Activated T-cell treated with anti-CD3 and anti-CD28 coated beads, Interleukin-2, amount 50 U/mL, for 4 hours (primary cell): ENCODE results near the gene TSPAN6. TPM values are rescaled to one million over a fixed set of nuclear protein-coding genes. Genes with fewer than 3 reads are reported as not detected.

Experiments
- ATAC-seq, 2 donors: fragments of 200-7000 bp; cut with Tn5 transposase; one replicate each; pipeline ENCODE4 v1.10.0; 2021
- DNase-seq: peaks from one replicate; pipeline ENCODE4 v3.0.0-alpha.2; 2020
- H3K27me3 Mint-ChIP-seq: one replicate; pipeline ENCODE4 v1.8.0; 2021; ENCODE audit warnings: low read depth, mixed read lengths
- H3K36me3 Mint-ChIP-seq: one replicate; pipeline ENCODE4 v1.8.0; 2022; ENCODE audit warnings: mixed read lengths; ENCODE audit not compliant: insufficient read depth
- H3K4me1 Mint-ChIP-seq: one replicate; pipeline ENCODE4 v1.8.0; 2021; ENCODE audit warnings: low read depth, mixed read lengths
- H3K4me3 Mint-ChIP-seq: one replicate; pipeline ENCODE4 v1.8.0; 2021; ENCODE audit warnings: mild to moderate bottlenecking, moderate library complexity, mixed read lengths
- H3K9me3 Mint-ChIP-seq: one replicate; pipeline ENCODE4 v1.8.0; 2021; ENCODE audit warnings: mixed read lengths
- total RNA-seq, 3 donors: library from RNA; stranded (reverse); gene quantifications; one replicate each; pipeline ENCODE4 v1.2.1, GENCODE V29; 2021

TSPAN6 gene
- total RNA-seq, 3 donors from 2014 or later: 1.7 to 2.2 (median 2.0) TPM

GRCh38 chrX:100658941-100659381 is 22.4 kb upstream of the TSPAN6 start:
- DNase-seq (no peak), ATAC-seq (no peak)
- Mint-ChIP-seq H3K4me3 (no peak overlapping the region), H3K27me3 (peaks cover 4% of the 10 kb centered on the region), H3K4me1 (no peaks in the 10 kb centered on the region), H3K36me3 (no peaks in the 10 kb centered on the region), H3K9me3 (no peaks in the 10 kb centered on the region)

GRCh38 chrX:100654261-100654660 is 17.7 kb upstream of the TSPAN6 start:
- ATAC-seq (no peak), DNase-seq (no peak)
- Mint-ChIP-seq H3K9me3 (no peaks in the 10 kb centered on the region), H3K36me3 (no peaks in the 10 kb centered on the region), H3K4me3 (no peak overlapping the region), H3K27me3 (peaks cover 2% of the 10 kb centered on the region), H3K4me1 (no peaks in the 10 kb centered on the region)

- DNase-seq (no peak), ATAC-seq (no peak)
- Mint-ChIP-seq H3K4me3 (no peak overlapping the region), H3K27me3 (no peaks in the 10 kb centered on the region), H3K4me1 (no peaks in the 10 kb centered on the region), H3K9me3 (no peaks in the 10 kb centered on the region), H3K36me3 (no peaks in the 10 kb centered on the region)
These were observed 15.7 kb upstream of the TSPAN6 start for GRCh38 chrX:100652266-100652665.

- Mint-ChIP-seq H3K4me3 (no peak overlapping the region), H3K9me3 (no peaks in the 10 kb centered on the region), H3K4me1 (no peaks in the 10 kb centered on the region), H3K36me3 (no peaks in the 10 kb centered on the region), H3K27me3 (peaks cover 2% of the 10 kb centered on the region)
- ATAC-seq (no peak), DNase-seq (no peak)
These were observed 14.2 kb upstream of the TSPAN6 start for GRCh38 chrX:100650841-100651240.

GRCh38 chrX:100649550-100650356 is 13.1 kb upstream of the TSPAN6 start:
- no peaks in the 10 kb centered on the region for H3K36me3 Mint-ChIP-seq
- peaks cover 5% of the 10 kb centered on the region for H3K27me3 Mint-ChIP-seq
- no peak overlapping the region for H3K4me3 Mint-ChIP-seq
- DNase-seq (no peak), ATAC-seq (no peak)
- no peaks in the 10 kb centered on the region for H3K9me3 Mint-ChIP-seq
- H3K4me1 Mint-ChIP-seq: no peaks in the 10 kb centered on the region

- Mint-ChIP-seq H3K9me3 (no peaks in the 10 kb centered on the region), H3K4me3 (no peak overlapping the region), H3K4me1 (no peaks in the 10 kb centered on the region), H3K36me3 (no peaks in the 10 kb centered on the region), H3K27me3 (peaks cover 11% of the 10 kb centered on the region)
- ATAC-seq (no peak), DNase-seq (no peak)
These were observed 12.1 kb upstream of the TSPAN6 start for GRCh38 chrX:100648458-100649417.

GRCh38 chrX:100647739-100648138 is 11.1 kb upstream of the TSPAN6 start:
- ATAC-seq: no peak
- H3K27me3 Mint-ChIP-seq: peaks cover 11% of the 10 kb centered on the region

GRCh38 chrX:100647095-100647494 is 10.5 kb upstream of the TSPAN6 start:
- no peak for DNase-seq
- ATAC-seq: no peak
- Mint-ChIP-seq H3K9me3 (no peaks in the 10 kb centered on the region), H3K4me3 (no peak overlapping the region), H3K27me3 (peaks cover 11% of the 10 kb centered on the region), H3K4me1 (no peaks in the 10 kb centered on the region), H3K36me3 (no peaks in the 10 kb centered on the region)

More at GRCh38 chrX:100647739-100648138, 11.1 kb upstream of the TSPAN6 start:
- Mint-ChIP-seq H3K9me3 (no peaks in the 10 kb centered on the region), H3K4me3 (no peak overlapping the region), H3K4me1 (no peaks in the 10 kb centered on the region), H3K36me3 (no peaks in the 10 kb centered on the region)
- DNase-seq: no peak

- Mint-ChIP-seq H3K9me3 (no peaks in the 10 kb centered on the region), H3K4me3 (no peak overlapping the region), H3K4me1 (no peaks in the 10 kb centered on the region), H3K27me3 (peaks cover 18% of the 10 kb centered on the region), H3K36me3 (no peaks in the 10 kb centered on the region)
- no peak for ATAC-seq
- no peak for DNase-seq
These were observed 8.5 kb upstream of the TSPAN6 start for GRCh38 chrX:100645106-100645505.

GRCh38 chrX:100643956-100644860 is 7.6 kb upstream of the TSPAN6 start, which contains the start of gene SRPX2:
Gene SRPX2, plus strand, starts transcription at chrX:100644199. Its CDS starts 2,124 bp downstream, at chrX:100646323.
- Mint-ChIP-seq H3K36me3 (no peaks in the 10 kb centered on the region), H3K9me3 (no peaks in the 10 kb centered on the region), H3K4me1 (no peaks in the 10 kb centered on the region), H3K4me3 (no peak within 1 kb of the TSS), H3K27me3 (peaks cover 22% of the 10 kb centered on the region)
- peak in 1 of 2 donors; percentile 38 for ATAC-seq
- DNase-seq: no peak

- H3K4me3 Mint-ChIP-seq: no peak overlapping the region
- no peaks in the 10 kb centered on the region for H3K9me3 Mint-ChIP-seq
- no peaks in the 10 kb centered on the region for H3K4me1 Mint-ChIP-seq
- ATAC-seq (no peak), DNase-seq (no peak)
- peaks cover 22% of the 10 kb centered on the region for H3K27me3 Mint-ChIP-seq
- no peaks in the 10 kb centered on the region for H3K36me3 Mint-ChIP-seq
These were observed 6.6 kb upstream of the TSPAN6 start for GRCh38 chrX:100643212-100643611.

- no peaks in the 10 kb centered on the region for H3K4me1 Mint-ChIP-seq
- H3K4me3 Mint-ChIP-seq: no peak overlapping the region
- H3K27me3 Mint-ChIP-seq: peaks cover 22% of the 10 kb centered on the region
- H3K9me3 Mint-ChIP-seq: no peaks in the 10 kb centered on the region
- no peak for DNase-seq
- no peak for ATAC-seq
- no peaks in the 10 kb centered on the region for H3K36me3 Mint-ChIP-seq
These were observed 5.7 kb upstream of the TSPAN6 start for GRCh38 chrX:100642290-100642689.

- Mint-ChIP-seq H3K9me3 (no peaks in the 10 kb centered on the region), H3K36me3 (no peaks in the 10 kb centered on the region), H3K27me3 (peaks cover 6% of the 10 kb centered on the region), H3K4me3 (peak overlapping the region; percentile 81), H3K4me1 (peaks cover 7% of the 10 kb centered on the region)
- no peak for DNase-seq
- ATAC-seq: no peak
These were observed 651 bp downstream of the TSPAN6 start for GRCh38 chrX:100635989-100636320.

GRCh38 chrX:100635040-100635439 is 1.6 kb downstream of the TSPAN6 start:
- H3K9me3 Mint-ChIP-seq: no peaks in the 10 kb centered on the region
- no peaks in the 10 kb centered on the region for H3K36me3 Mint-ChIP-seq
- DNase-seq (no peak), ATAC-seq (no peak)
- H3K4me3 Mint-ChIP-seq: no peak overlapping the region
- peaks cover 7% of the 10 kb centered on the region for H3K4me1 Mint-ChIP-seq
- peaks cover 4% of the 10 kb centered on the region for H3K27me3 Mint-ChIP-seq
